HCT116 (cell line): ENCODE results near the gene CNKSR3. TPM values are rescaled to one million over a fixed set of nuclear protein-coding genes. Genes with fewer than 3 reads are reported as not detected.

ENCODE experiments used
- ATAC-seq: fragments of 200-7000 bp; cut with Tn5 transposase; 2 replicates; pipeline ENCODE4 v1.9.1; 2020; ENCODE audit warnings: mild to moderate bottlenecking, moderate library complexity
- BruUV-seq: library from RNA; stranded (reverse); fragments of 400-500 nt; replicated peaks from 2 replicates; lab custom pipeline; 2021; lab: Mats Ljungman, UMichigan
- CTCF ChIA-PET: fragments of 300-600 bp; sonication (Branson Sonifier 250); formaldehyde crosslinking; loops from one replicate; lab custom pipeline; 2021; ENCODE audit warnings: antibody characterized with exemption; lab: Charles Lee
- POLR2A ChIA-PET: fragments of 300-600, 350-600 bp; sonication (Branson Sonifier 250); formaldehyde crosslinking; loops from one replicate; lab custom pipeline; 2021; ENCODE audit warnings: antibody characterized with exemption; lab: Charles Lee
- RAD21 ChIA-PET, 2 experiments: fragments of 300-600 bp; sonication (Branson Sonifier 250); formaldehyde crosslinking; loops; one replicate each; lab custom pipeline; 2023; ENCODE audit warnings: low total read pairs in 2 of 2; ENCODE audit not compliant: uncharacterized antibody in 2 of 2, unreplicated experiment in 2 of 2, low non-redundant PET in 1 of 2; lab: Charles Lee
- DNase-seq: peaks from one replicate; pipeline ENCODE4 v3.0.0-alpha.2; 2010; ENCODE audit warnings: low read depth, low spot score
- H2AFZ ChIP-seq: fragments of 200-600 bp; shearing (Covaris generic), sonication (generic); 2 replicates; pipeline ENCODE4 v1.6.1; 2017; ENCODE audit warnings: low read depth, mixed run types, mixed read lengths, antibody characterized with exemption, low read length; ENCODE audit not compliant: poor library complexity, severe bottlenecking
- H3K27ac ChIP-seq: 2 replicates; pipeline ENCODE4 v1.5.1; 2012; ENCODE audit warnings: low read depth, low read length
- H3K27me3 ChIP-seq: fragments of 200-600 bp; sonication (generic); 2 replicates; pipeline ENCODE4 v1.6.1; 2016; ENCODE audit warnings: mixed run types, low read length, mixed read lengths; ENCODE audit not compliant: insufficient read depth
- H3K36me3 ChIP-seq, 2 experiments: fragments of 200-500 bp in 1 of 2; fragments of 200-600 bp in 1 of 2; sonication (Bioruptor generic) in 1 of 2; sonication (generic) in 1 of 2; 2 replicates each; pipeline versions ENCODE4 v1.5.1 to v1.6.1; 2014 to 2016; ENCODE audit warnings: low read length in 2 of 2, inconsistent platforms in 1 of 2, mixed read lengths in 1 of 2, mixed run types in 1 of 2; ENCODE audit not compliant: insufficient read depth in 2 of 2, control insufficient read depth in 1 of 2
- H3K4me1 ChIP-seq, 2 experiments: fragments of 200-600 bp in 1 of 2; sonication (generic) in 1 of 2; 2 replicates each; pipeline versions ENCODE4 v1.5.1 to v1.6.1; 2012 to 2017; ENCODE audit warnings: low read length in 2 of 2, inconsistent platforms in 1 of 2, mild to moderate bottlenecking in 1 of 2, mixed read lengths in 1 of 2, mixed run types in 1 of 2, moderate library complexity in 1 of 2; ENCODE audit not compliant: insufficient read depth in 2 of 2, control insufficient read depth in 1 of 2
- H3K4me2 ChIP-seq: fragments of 200-600 bp; sonication (generic); 2 replicates; pipeline ENCODE4 v1.6.1; 2017; ENCODE audit warnings: mixed run types, low read length, mixed read lengths
- H3K4me3 ChIP-seq, 2 experiments: fragments of 200-600 bp in 1 of 2; sonication (generic) in 1 of 2; replicated peaks in 1 of 2; 2 replicates each; pipeline ENCODE4 v1.5.1; 2011 to 2016; ENCODE audit warnings: low read length in 2 of 2, control low read depth in 1 of 2, low read depth in 1 of 2, mild to moderate bottlenecking in 1 of 2, mixed read lengths in 1 of 2, mixed run types in 1 of 2
- H3K79me2 ChIP-seq: fragments of 200-600 bp; sonication (generic); 2 replicates; pipeline ENCODE4 v1.6.1; 2017; ENCODE audit warnings: mild to moderate bottlenecking, mixed run types, low read length, moderate library complexity, mixed read lengths; ENCODE audit not compliant: insufficient read depth
- H3K9ac ChIP-seq: fragments of 200-600 bp; sonication (generic); 2 replicates; pipeline ENCODE4 v1.6.1; 2016; ENCODE audit warnings: low read length, mixed read lengths
- H3K9me2 ChIP-seq: fragments of 200-600 bp; sonication (generic), shearing (Covaris generic); 2 replicates; pipeline ENCODE4 v1.6.1; 2017; ENCODE audit warnings: mixed run types, mild to moderate bottlenecking, moderate library complexity; ENCODE audit not compliant: insufficient read depth
- H3K9me3 ChIP-seq, 2 experiments: fragments of 200-500 bp in 1 of 2; fragments of 200-600 bp in 1 of 2; sonication (Bioruptor generic) in 1 of 2; sonication (generic) in 1 of 2; 2 replicates each; pipeline ENCODE4 v1.6.1; 2014 to 2017; ENCODE audit warnings: low read length in 2 of 2, mixed read lengths in 2 of 2, inconsistent platforms in 1 of 2, low read depth in 1 of 2, mild to moderate bottlenecking in 1 of 2, mixed run types in 1 of 2, moderate library complexity in 1 of 2; ENCODE audit not compliant: control insufficient read depth in 1 of 2, insufficient read depth in 1 of 2
- H4K20me1 ChIP-seq: fragments of 200-600 bp; sonication (generic), shearing (Covaris generic); 2 replicates; pipeline ENCODE4 v1.6.1; 2017; ENCODE audit warnings: mixed run types, mild to moderate bottlenecking, moderate library complexity; ENCODE audit not compliant: insufficient read depth
- CBX3 ChIP-seq: IDR thresholded peaks from 2 replicates; pipeline ENCODE4 v1.6.1; 2012; ENCODE audit warnings: low read depth
- CTCF ChIP-seq, 3 experiments: fragments of 200-600 bp in 1 of 3; sonication (generic) in 1 of 3; IDR thresholded peaks in 2 of 3; conservative IDR thresholded peaks in 1 of 3; 2 replicates each; pipeline ENCODE4 v1.5.1; 2012 to 2017; ENCODE audit warnings: low read depth in 2 of 3, low read length in 2 of 3, antibody characterized with exemption in 1 of 3, borderline replicate concordance in 1 of 3, control low read depth in 1 of 3, mild to moderate bottlenecking in 1 of 3, mixed read lengths in 1 of 3, mixed run types in 1 of 3, moderate library complexity in 1 of 3; ENCODE audit not compliant: insufficient read depth in 1 of 3
- EZH2phosphoT487 ChIP-seq: fragments of 200-600 bp; IDR thresholded peaks from 2 replicates; pipeline ENCODE4 v1.6.1; 2018; ENCODE audit warnings: antibody characterized with exemption, borderline replicate concordance
- RAD21 ChIP-seq: IDR thresholded peaks from 2 replicates; pipeline ENCODE4 v1.6.1; 2012; ENCODE audit warnings: low read depth, mild to moderate bottlenecking
- SIN3A ChIP-seq: IDR thresholded peaks from 2 replicates; pipeline ENCODE4 v1.6.1; 2012; ENCODE audit warnings: low read depth
- SRF ChIP-seq: IDR thresholded peaks from 2 replicates; pipeline ENCODE4 v1.6.1; 2012; ENCODE audit warnings: low read depth
- YY1 ChIP-seq: IDR thresholded peaks from 2 replicates; pipeline ENCODE4 v1.6.1; 2011; ENCODE audit warnings: low read length, low read depth, moderate library complexity, mild to moderate bottlenecking; ENCODE audit not compliant: insufficient replicate concordance; ENCODE audit errors: extremely low read depth
- ZBTB33 ChIP-seq: IDR thresholded peaks from 2 replicates; pipeline ENCODE4 v1.6.1; 2011; ENCODE audit warnings: mild to moderate bottlenecking, low read length, moderate library complexity; ENCODE audit not compliant: insufficient replicate concordance; ENCODE audit errors: extremely low read depth
- ZNF274 ChIP-seq: fragments of 200-500 bp; sonication (Bioruptor generic); IDR thresholded peaks from 2 replicates; pipeline ENCODE4 v1.6.1; 2014; ENCODE audit warnings: mild to moderate bottlenecking, low read depth, low read length, inconsistent platforms
- intact Hi-C: fragments of 100-400 bp; cut with micrococcal nuclease; formaldehyde crosslinking; loops from 2 replicates; pipeline ENCODE4 v1.10.0; 2022
- total RNA-seq: library from RNA; stranded (reverse); gene quantifications from one replicate; pipeline ENCODE4 v1.2.1, GENCODE V29; 2021; ENCODE audit not compliant: unreplicated experiment

The CNKSR3 gene
- total RNA-seq, 1 experiment from 2014 or later, result 15.4 TPM

GRCh38 chr6:154479771-154480639 lies 30.5 kb downstream of the CNKSR3 start:
- H3K36me3 ChIP-seq, result no peaks in the 10 kb centered on the region
- peaks cover 5 to 8% of the 10 kb centered on the region in 2 experiments; a peak in 3 of 4 replicates for H3K4me1 ChIP-seq
- no peaks in the 10 kb centered on the region for H3K27me3 ChIP-seq
- BruUV-seq, result no TSS peak
- DNase-seq, result no peak
- H3K9ac ChIP-seq, result no peak overlapping the region
- ChIA-PET POLR2A (no interaction called here), CTCF (interaction anchor here (1.3 kb wide), 1 partner anchor 20 kb away, joined by 3 read pairs; no protein-coding TSS in a partner anchor), RAD21 (no interaction called here)
- no peak overlapping the region for H3K4me3 ChIP-seq
- TF ChIP-seq RAD21 (no peak), EZH2phosphoT487 (no peak)
- H2AFZ ChIP-seq, result no peak overlapping the region
- no peak for ATAC-seq
- no peak overlapping the region for H3K27ac ChIP-seq
- no peak overlapping the region for H3K4me2 ChIP-seq
- H3K79me2 ChIP-seq, result peaks cover 26% of the 10 kb centered on the region; the same call in 1 of the 2 replicates
- H3K9me2 ChIP-seq, result no peaks in the 10 kb centered on the region
- intact Hi-C loops, result no loop called here
- no peaks in the 10 kb centered on the region for H3K9me3 ChIP-seq
- H4K20me1 ChIP-seq, result no peaks in the 10 kb centered on the region

- ChIA-PET POLR2A (no interaction called here), RAD21 (no interaction called here), CTCF (interaction anchor here (1.3 kb wide), 1 partner anchor 21 kb away, joined by 3 read pairs; no protein-coding TSS in a partner anchor)
- no TSS peak for BruUV-seq
- intact Hi-C loops, result no loop called here
- no peak overlapping the region for H3K27ac ChIP-seq
- H3K9me2 ChIP-seq, result no peaks in the 10 kb centered on the region
- no peaks in the 10 kb centered on the region for H4K20me1 ChIP-seq
- H3K79me2 ChIP-seq, result peaks cover 32% of the 10 kb centered on the region; the same call in 1 of the 2 replicates
- no peak overlapping the region for H3K4me3 ChIP-seq
- ATAC-seq (no peak), DNase-seq (no peak)
- no peaks in the 10 kb centered on the region for H3K36me3 ChIP-seq
- no peaks in the 10 kb centered on the region for H3K27me3 ChIP-seq
- H2AFZ ChIP-seq, result no peak overlapping the region
- no peak overlapping the region for H3K4me2 ChIP-seq
- H3K4me1 ChIP-seq, result peaks cover 5 to 14% of the 10 kb centered on the region in 2 experiments; a peak in 3 of 4 replicates
- no peak overlapping the region for H3K9ac ChIP-seq
- no peaks in the 10 kb centered on the region for H3K9me3 ChIP-seq
- TF ChIP-seq ZNF274 (no peak), SRF (no peak), RAD21 (no peak), YY1 (no peak), SIN3A (no peak), CBX3 (no peak), ZBTB33 (no peak), CTCF (IDR thresholded peaks at IDR 0.05 in 2 of 3, conservative IDR thresholded peaks at IDR 0.05 in 1 of 3; ENCODE audit: borderline replicate concordance in 1 of 3, insufficient read depth in 1 of 3, low read depth in 2 of 3, low read length in 2 of 3) (no peak)
These were observed 31.1 kb downstream of the CNKSR3 start for GRCh38 chr6:154479351-154479769.
